Right renal pelvis (tissue), 4 donors: ENCODE results near the gene EXD3. TPM values are rescaled to one million over a fixed set of nuclear protein-coding genes. Genes with fewer than 3 reads are reported as not detected.

ENCODE experiments used
- DNase-seq, 4 donors: peaks; one replicate each; pipeline ENCODE4 v3.0.0-alpha.2; 2013; ENCODE audit warnings: low read depth in 4 of 4, low spot score in 3 of 4, missing footprints in 1 of 4
- polyA plus RNA-seq, 4 donors: library from polyadenylated mRNA; unstranded; fragments of 120-200 nt; gene quantifications; one replicate each; pipeline ENCODE4 v1.2.1, GENCODE V29; 2013; ENCODE audit not compliant: insufficient read length in 4 of 4

Gene EXD3
- polyA plus RNA-seq, 4 donors: 12.5 to 19.3 (median 13.8) TPM

GRCh38 chr9:137278061-137278701 is 144.8 kb downstream of the EXD3 start:
- no peak for DNase-seq

GRCh38 chr9:137277329-137278041 is 145.5 kb downstream of the EXD3 start, which contains the start of gene TOR4A:
TOR4A (plus strand) TSS chr9:137277726; CDS start chr9:137278690, 964 bp downstream.
- no peak for DNase-seq

DNA sequence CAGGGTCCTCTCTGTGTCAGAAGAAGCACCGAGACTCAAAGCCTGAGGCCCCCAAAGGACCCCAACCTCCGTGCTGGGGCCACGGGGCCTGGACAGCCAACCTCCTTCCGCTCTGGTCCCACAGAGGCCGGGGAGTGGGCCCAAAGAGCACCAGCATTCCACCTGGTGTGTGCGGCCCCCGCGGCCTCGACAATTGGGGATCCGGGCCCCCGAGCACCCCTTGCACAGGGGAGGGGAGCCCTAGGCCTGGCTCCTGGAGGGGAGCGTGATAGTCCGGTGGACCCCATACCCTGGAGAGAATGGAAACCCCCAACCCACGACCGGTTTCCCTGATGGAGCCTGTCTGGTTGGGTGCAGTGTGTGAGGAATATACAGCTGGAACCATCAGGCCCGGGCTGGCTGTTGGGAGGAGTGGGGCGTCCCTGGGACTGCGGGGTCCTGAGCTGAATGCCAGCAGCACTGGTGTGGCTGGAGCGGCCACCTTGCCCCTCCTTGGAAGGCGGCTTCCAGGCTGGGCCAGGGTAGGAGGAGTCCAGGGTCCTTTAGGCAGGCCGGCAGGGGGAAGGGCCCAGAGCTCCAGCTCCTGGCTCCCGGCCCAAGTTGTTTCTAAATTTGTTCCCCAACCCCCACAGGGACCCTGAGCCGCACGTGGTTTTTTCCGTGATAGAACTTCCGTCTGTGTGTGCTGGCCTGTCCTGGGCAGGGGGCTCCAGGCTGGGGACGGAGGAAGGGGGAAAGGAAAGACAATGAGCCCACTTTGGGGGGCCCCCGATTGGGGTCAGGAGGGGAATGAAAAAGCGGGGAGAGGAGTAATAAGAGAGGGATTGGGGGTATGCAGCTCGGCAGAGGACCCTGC is 146.3 kb downstream of the EXD3 start:
- peak in 1 of 4 donors; percentile 77 for DNase-seq

DNA sequence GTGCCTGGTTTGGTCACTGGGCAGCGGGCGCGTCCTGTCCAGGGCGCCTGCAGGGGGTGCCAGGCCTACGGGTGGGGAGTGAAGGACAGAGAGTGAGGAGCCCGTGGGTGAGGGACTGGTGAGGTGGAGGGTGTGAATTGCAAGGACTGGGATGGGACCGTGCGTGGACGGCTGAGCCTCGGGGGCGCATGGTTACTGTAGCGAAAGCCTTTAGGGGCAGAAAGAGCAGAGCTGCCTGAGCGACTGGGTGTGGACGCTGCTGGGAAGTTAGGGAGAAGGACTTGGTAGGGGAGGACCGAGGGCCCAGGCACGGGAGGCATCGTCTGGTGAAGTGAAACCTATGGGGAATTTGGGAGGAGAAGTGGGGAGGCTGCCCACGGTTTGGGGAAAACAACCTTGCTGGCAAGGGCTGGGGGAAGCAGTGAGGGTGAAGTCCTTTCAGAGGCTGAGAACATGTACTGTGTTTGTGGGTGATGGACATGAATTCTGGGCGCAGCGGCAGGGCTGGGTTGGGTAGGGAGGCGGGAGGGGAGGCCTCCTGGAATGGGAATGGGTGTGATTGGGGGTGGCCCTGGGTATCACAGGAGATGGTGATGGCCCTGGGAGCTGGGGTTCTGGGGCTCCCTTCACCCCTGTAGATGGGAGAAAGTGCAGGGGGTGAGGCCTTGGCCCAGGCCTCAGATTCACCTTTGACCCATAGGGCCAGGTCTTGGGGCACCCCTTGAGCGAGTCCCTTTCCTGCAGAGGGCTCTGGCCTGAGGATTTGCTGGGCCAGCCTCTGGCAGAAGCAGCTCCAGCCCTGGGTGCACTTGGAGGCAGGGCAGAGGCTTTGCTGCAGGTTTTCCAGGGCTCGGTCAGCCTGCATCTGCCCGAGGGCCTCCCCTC is 147.1 kb downstream of the EXD3 start:
- no peak for DNase-seq

DNA sequence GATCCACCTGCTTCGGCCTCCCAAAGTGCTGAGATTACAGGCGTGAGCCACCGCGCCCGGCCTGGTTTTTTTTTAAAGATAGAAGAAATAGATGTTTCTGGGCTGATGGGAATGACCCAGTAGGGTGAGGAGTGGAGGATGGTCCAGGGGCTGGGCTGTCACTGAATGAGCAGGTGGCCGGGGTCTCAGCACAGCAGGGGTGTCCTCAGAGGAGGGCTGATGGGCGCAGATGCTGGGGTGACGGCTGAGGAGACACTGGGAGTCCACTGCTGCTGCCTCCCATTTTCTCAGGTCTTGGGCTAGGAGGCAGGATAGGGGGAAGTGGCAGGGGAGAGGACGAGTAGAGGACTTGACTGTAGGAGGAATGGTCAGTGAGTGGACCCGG is 147.8 kb downstream of the EXD3 start:
- DNase-seq: no peak

GRCh38 chr9:137273611-137274320 is 149.2 kb downstream of the EXD3 start:
- DNase-seq: no peak

DNA sequence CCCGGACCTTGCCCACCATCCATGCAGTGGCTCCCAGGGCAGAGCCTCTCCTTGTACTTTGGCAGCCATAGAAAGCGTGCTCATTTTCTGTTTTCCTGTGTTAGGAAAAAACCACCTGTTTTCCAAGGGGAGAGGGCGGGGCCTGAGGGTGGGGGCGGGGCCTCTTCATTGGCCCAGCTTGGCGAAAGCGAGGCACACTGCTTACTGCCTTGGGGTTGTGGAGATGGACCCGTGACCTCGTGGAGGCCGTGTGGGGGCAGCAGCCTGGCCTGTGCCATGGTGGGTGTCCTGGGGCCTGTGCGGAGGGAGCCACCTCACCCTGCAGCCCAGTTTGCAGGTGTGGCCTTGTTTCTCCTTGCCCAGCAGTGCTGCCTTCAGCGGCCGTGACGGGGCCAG is 149.9 kb downstream of the EXD3 start:
- no peak for DNase-seq

GRCh38 chr9:137272241-137273094 is 150.5 kb downstream of the EXD3 start:
- no peak for DNase-seq

DNA sequence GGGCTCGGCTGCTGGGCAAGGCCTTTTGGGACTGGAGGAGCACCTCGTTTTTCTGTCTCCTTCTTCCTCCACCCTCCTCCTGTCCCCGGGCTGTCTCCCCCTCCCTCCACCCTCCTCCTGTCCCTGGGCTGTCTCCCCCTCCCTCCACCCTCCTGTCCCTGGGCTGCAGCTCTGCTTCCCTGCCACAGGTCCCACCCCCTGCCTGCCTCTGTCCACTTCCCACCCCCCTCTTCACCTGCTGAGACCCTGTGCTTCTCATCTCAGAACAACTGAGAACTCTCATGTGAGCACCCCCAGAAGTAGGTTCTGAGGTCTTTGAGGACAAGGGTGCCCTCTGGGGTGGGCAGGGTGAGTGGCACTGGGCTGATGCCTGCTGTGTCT is 151.3 kb downstream of the EXD3 start:
- no peak for DNase-seq

- DNase-seq: no peak
These were observed 151.8 kb downstream of the EXD3 start for GRCh38 chr9:137270929-137271695.

DNA sequence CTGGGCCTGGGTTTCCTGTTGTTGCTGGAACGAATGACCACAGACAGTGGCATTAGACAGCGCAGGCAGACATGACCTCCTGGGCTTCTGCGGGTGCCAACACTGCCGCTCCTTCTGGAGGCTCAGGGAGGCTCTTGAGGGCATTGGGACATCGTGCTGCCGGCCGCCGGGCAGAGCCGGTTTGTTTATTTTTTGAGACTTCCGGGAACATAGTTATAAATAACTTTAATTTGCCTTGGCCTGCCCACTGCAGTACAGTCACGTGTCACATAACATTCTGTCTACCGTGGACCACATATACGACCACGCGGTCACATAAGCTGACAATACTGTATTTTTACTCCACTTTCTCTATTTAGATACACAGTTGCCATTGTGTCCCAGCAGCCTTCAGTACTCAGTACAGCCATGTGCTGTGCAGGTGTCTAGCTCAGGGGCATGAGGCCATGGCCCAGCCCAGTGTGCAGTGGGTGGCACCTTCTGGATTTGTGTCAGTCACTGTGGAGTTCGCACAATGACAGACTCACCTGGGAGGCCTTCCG is 153.7 kb downstream of the EXD3 start:
- DNase-seq: no peak

DNA sequence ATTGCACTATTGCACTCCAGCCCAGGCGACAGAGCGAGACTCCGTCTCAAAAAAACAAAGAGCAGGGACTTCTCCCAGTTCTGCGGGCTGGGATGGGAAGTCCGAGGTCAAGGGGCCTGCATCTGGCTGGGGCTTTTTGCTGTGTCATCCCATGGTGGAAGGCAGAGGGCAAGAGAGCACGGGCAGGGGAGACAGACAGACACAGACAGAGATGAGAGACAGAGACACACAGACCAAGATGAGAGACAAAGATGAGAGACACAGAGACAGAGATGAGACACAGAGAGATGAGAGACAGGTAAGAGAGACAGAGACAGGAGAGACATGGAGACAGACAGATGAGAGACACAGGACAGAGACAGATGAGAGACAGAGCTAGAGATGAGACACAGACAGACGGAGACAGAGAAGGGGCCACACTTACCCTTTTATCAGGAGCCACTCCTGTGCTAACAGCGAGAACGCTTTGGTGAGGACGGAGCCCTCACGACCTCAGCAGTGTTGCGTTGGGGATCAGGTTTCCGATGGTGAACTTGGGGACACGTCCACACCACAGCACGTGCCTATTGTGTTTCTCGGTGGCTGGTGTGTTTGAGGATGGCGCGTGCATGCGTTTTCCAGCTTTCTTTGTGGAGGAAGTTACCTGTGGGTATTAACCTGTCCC is 154.3 kb downstream of the EXD3 start:
- no peak for DNase-seq

DNA sequence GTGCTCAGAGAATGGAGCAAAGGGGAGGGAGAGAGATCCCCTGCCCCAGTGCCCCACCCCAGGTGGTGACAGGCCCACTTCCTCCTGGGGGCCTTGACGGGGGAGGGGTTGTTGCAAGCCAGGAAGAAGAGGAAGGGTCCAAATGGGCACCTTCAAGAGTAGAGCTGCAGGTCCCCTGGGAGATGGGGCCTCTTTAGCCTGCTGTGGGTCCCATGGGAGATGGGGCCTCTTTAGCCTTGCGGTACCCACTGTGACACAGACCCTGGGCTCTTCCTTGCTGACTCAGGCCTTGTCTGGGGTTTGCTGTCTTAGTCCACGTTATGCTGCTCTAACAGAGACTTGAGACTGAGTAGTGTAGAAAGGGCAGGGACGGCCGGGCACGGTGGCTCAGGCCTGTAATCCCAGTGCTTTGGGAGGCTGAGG is 155.0 kb downstream of the EXD3 start:
- no peak for DNase-seq

- DNase-seq: no peak
These were observed 156.1 kb downstream of the EXD3 start for GRCh38 chr9:137266585-137267453.

DNA sequence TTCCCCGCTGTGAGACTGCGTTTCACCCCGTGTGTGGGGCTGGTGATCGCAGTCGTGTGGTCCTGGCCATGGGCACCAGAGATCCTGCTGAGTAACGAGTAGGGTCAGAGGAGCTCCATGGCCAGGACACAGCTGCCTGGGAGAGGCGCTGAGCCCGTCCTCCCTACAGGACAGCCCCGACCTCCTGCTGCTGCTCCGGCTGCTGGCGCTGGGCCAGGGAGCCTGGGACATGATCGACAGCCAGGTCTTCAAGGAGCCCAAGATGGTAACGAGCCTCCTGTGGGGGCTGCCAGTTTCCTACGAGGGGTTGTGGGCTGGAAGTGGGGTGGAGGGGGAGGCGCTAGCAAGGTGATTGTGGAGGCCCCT is 156.8 kb downstream of the EXD3 start:
- DNase-seq: no peak

DNA sequence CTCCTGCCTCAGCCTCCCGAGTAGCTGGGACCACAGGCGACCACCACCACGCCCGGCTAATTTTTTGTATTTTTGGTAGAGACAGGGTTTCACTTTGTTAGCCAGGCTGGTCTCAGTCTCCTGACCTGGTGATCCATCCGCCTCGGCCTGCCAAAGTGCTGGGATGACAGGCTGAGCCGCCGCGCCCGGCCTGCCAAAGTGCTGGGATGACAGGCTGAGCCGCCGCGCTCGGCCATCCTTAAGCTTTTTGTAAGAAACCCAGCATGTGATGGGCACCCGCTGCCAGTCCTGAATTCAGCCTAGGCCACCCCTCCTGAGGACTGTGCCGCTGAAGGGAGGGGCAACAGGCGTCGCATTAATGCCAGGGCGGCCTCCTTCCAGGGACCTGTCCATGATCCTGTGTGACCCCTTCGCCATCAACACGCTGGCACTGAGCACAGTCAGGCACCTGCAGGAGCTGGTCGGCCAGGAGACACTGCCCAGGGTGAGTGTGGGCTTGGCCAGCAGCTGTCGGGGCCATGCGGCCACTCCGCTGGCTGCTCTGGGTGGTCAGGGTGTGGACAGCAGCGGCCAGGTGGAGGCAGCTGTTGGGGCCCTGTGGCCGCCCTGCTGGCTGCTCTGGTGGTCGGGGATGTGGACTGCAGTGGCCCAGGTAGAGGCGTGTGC is 157.3 kb downstream of the EXD3 start:
- DNase-seq: no peak
